Ishikawa (cell line): ENCODE data around the gene TRIP6.

Source experiments
- CEBPB ChIP-seq: IDR thresholded peaks from 2 replicates; pipeline ENCODE4 v1.6.1; 2012
- CREB1 ChIP-seq: IDR thresholded peaks from 2 replicates; pipeline ENCODE4 v1.6.1; 2012; ENCODE audit warnings: low read depth
- EGR1 ChIP-seq: IDR thresholded peaks from 2 replicates; pipeline ENCODE4 v1.6.1; 2012
- EP300 ChIP-seq: IDR thresholded peaks from 2 replicates; pipeline ENCODE4 v1.6.1; 2012; ENCODE audit warnings: borderline replicate concordance
- FOXM1 ChIP-seq: IDR thresholded peaks from 2 replicates; pipeline ENCODE4 v1.6.1; 2012; ENCODE audit warnings: low read depth, borderline replicate concordance
- NFIC ChIP-seq: IDR thresholded peaks from 2 replicates; pipeline ENCODE4 v1.6.1; 2012
- RAD21 ChIP-seq: IDR thresholded peaks from 2 replicates; pipeline ENCODE4 v1.6.1; 2012; ENCODE audit warnings: low read depth
- TAF1 ChIP-seq: IDR thresholded peaks from 2 replicates; pipeline ENCODE4 v1.6.1; 2012; ENCODE audit warnings: low read depth, mild to moderate bottlenecking
- TCF12 ChIP-seq: IDR thresholded peaks from 2 replicates; pipeline ENCODE4 v1.6.1; 2012; ENCODE audit warnings: low read depth
- TEAD4 ChIP-seq: IDR thresholded peaks from 2 replicates; pipeline ENCODE4 v1.6.1; 2012
- YY1 ChIP-seq: IDR thresholded peaks from 2 replicates; pipeline ENCODE4 v1.6.1; 2012; ENCODE audit warnings: low read depth
- ZBTB7A ChIP-seq: IDR thresholded peaks from 2 replicates; pipeline ENCODE4 v1.6.1; 2012; ENCODE audit warnings: low read depth
- TF ChIP-seq, protein P1 (sequence below): IDR thresholded peaks from 2 replicates; pipeline ENCODE4 v1.6.1; 2012
- TF ChIP-seq, protein P2 (sequence below): IDR thresholded peaks from 2 replicates; pipeline ENCODE4 v1.6.1; 2012
- TF ChIP-seq, protein P3 (sequence below): IDR thresholded peaks from 2 replicates; pipeline ENCODE4 v1.6.1; 2012; ENCODE audit warnings: low read depth, mild to moderate bottlenecking

Gene TRIP6

DNA sequence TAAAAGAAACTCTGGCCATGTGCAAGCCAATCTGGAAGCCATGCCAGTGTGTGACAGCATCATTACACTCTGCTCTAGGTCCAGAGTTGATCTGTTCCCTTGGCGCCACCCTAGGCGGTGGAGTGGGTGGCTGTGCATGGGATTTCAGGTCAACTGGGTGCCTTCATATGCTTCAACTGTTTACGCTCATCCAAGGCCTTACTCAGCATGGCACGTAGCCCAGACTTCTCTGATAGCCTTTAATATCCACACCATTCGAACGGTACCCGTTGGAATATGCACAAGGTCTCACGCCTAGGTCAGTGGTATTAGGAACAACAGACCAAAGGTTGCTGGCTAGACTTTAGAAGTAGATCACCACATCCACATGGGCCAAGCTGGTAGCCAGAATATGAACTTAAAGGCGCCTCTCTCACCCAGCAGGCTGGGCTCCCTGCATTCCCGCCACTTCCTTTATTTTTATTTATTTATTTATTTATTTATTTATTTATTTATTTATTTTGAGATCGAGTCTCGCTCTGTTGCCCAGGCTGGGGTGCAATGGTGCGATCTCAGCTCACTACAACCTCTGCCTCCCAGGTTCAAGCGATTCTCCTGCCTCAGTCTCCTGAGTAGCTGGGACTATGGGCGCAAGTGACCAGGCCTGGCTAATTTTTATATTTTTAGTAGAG is 47.2 kb downstream of the TRIP6 start:
- TF ChIP-seq TEAD4 (no peak), EGR1 (no peak), RAD21 (no peak), EP300 (no peak), CREB1 (no peak)

DNA sequence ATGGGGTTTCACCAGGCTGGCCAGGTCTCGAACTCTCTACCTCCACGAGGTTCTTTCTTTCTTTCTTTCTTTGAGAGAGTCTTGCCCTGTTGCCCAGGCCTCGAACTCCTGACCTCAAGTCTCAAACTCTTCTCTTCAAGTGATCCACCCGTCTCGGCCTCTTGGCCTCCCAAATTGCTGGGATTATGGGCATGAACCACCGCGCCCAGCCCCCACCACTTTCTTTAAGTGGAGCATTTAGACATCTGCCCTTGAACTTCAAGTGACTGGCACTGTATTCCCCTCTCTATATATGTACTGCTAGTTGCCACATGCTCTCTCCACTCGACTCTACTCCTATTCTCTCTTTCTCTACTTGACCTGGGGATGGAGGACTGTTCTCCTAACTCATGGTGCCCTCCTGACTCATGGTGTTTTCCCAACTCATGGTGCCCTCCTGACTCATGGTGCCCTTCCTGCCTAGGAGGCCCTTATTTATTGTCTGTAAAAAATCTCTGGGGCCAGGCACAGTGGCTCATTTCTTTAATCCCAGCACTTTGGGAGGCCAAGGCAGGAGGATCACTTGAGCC is 47.8 kb downstream of the TRIP6 start:
- no peak for TF ChIP-seq CEBPB
- TF ChIP-seq, protein P1, sequence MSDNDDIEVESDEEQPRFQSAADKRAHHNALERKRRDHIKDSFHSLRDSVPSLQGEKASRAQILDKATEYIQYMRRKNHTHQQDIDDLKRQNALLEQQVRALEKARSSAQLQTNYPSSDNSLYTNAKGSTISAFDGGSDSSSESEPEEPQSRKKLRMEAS, result no peak
- TF ChIP-seq EP300, result no peak
- TF ChIP-seq, protein P2, sequence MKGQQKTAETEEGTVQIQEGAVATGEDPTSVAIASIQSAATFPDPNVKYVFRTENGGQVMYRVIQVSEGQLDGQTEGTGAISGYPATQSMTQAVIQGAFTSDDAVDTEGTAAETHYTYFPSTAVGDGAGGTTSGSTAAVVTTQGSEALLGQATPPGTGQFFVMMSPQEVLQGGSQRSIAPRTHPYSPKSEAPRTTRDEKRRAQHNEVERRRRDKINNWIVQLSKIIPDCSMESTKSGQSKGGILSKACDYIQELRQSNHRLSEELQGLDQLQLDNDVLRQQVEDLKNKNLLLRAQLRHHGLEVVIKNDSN, result no peak
- TF ChIP-seq EGR1, result no peak
- no peak for TF ChIP-seq TAF1
- TF ChIP-seq YY1, result no peak
- no peak for TF ChIP-seq NFIC
- TF ChIP-seq CREB1, result no peak

DNA sequence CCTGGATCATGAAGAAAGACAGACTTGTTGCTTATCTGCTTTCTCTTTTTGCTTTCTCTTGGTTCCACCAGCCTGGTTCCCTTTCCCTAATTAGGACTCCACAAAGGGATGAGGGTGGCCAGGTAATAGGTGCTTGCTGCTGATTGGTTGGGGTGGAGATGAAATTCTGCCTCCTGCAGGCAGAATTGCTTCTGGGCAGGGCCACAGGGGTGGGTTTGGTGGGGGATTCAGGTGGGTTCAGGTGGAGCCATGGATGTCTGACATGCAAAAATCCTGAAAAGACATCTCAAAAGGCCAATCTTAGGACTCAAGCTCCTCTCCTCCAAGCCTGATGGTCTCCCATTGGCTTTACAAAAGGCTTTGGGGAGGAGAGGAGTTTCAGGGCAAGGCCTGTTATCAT is 53.9 kb downstream of the TRIP6 start:
- TF ChIP-seq, protein P2, result no peak
- TF ChIP-seq, protein P3, sequence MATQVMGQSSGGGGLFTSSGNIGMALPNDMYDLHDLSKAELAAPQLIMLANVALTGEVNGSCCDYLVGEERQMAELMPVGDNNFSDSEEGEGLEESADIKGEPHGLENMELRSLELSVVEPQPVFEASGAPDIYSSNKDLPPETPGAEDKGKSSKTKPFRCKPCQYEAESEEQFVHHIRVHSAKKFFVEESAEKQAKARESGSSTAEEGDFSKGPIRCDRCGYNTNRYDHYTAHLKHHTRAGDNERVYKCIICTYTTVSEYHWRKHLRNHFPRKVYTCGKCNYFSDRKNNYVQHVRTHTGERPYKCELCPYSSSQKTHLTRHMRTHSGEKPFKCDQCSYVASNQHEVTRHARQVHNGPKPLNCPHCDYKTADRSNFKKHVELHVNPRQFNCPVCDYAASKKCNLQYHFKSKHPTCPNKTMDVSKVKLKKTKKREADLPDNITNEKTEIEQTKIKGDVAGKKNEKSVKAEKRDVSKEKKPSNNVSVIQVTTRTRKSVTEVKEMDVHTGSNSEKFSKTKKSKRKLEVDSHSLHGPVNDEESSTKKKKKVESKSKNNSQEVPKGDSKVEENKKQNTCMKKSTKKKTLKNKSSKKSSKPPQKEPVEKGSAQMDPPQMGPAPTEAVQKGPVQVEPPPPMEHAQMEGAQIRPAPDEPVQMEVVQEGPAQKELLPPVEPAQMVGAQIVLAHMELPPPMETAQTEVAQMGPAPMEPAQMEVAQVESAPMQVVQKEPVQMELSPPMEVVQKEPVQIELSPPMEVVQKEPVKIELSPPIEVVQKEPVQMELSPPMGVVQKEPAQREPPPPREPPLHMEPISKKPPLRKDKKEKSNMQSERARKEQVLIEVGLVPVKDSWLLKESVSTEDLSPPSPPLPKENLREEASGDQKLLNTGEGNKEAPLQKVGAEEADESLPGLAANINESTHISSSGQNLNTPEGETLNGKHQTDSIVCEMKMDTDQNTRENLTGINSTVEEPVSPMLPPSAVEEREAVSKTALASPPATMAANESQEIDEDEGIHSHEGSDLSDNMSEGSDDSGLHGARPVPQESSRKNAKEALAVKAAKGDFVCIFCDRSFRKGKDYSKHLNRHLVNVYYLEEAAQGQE, result no peak
- TF ChIP-seq FOXM1, result no peak
- TF ChIP-seq TEAD4, result no peak
- no peak for TF ChIP-seq EP300
- TF ChIP-seq, protein P1, result no peak
- TF ChIP-seq RAD21, result no peak
- TF ChIP-seq CREB1, result no peak
- no peak for TF ChIP-seq NFIC
- no peak for TF ChIP-seq TAF1
- no peak for TF ChIP-seq ZBTB7A
- TF ChIP-seq CEBPB, result no peak
- TF ChIP-seq EGR1, result no peak
- TF ChIP-seq TCF12, result no peak
- no peak for TF ChIP-seq YY1
